Peyer's patch (tissue), 4 donors: ENCODE measurements around the gene DHX40. TPM values are rescaled to one million over a fixed set of nuclear protein-coding genes. Genes with fewer than 3 reads are reported as not detected.

ENCODE experiments used
- DNase-seq, 3 donors: peaks; one replicate each; pipeline ENCODE4 v3.0.0-alpha.2; 2017 to 2019
- H3K27ac ChIP-seq, 4 donors: fragments of 200-600 bp; sonication (generic); one replicate each; pipeline ENCODE4 v1.5.1; 2016 to 2019
- H3K27me3 ChIP-seq, 2 donors: fragments of 200-600 bp; sonication (generic); one replicate each; pipeline ENCODE4 v1.5.1; 2019
- H3K36me3 ChIP-seq, 3 donors: fragments of 200-600 bp; sonication (generic); one replicate each; pipeline ENCODE4 v1.5.1; 2016 to 2019
- H3K4me1 ChIP-seq, 4 donors: fragments of 200-600 bp; sonication (generic); one replicate each; pipeline ENCODE4 v1.5.1; 2016 to 2019
- H3K4me3 ChIP-seq, 4 donors: fragments of 200-600 bp; sonication (generic); 1 replicate in 3 of 4; 2 replicates in 1 of 4; pipeline ENCODE4 v1.5.1; 2016 to 2019; ENCODE audit warnings: mild to moderate bottlenecking in 1 of 4
- H3K9me3 ChIP-seq, 4 donors: fragments of 200-600 bp; sonication (generic); one replicate each; pipeline ENCODE4 v1.5.1; 2016 to 2019; ENCODE audit warnings: mild to moderate bottlenecking in 1 of 4
- POLR2A ChIP-seq, 2 donors: fragments of 450-650 bp; IDR thresholded peaks; one replicate each; pipeline ENCODE4 v1.5.1; 2017; ENCODE audit warnings: antibody characterized with exemption in 2 of 2, mild to moderate bottlenecking in 2 of 2, moderate library complexity in 2 of 2
- total RNA-seq, 4 donors: library from RNA; depleted of rRNA; stranded (reverse); fragments of >200 nt; gene quantifications; one replicate each; pipeline ENCODE4 v1.1.0, GENCODE V29; 2016
- TF ChIP-seq, protein P1 (sequence below), 6 experiments: fragments of 450-650 bp in 4 of 6; fragments of 200-600 bp in 2 of 6; sonication (generic) in 1 of 6; IDR thresholded peaks; one replicate each; pipeline ENCODE4 v1.5.1; 2017 to 2019; ENCODE audit warnings: antibody characterized with exemption in 6 of 6, mild to moderate bottlenecking in 3 of 6, moderate library complexity in 1 of 6

DHX40 gene
- total RNA-seq, 4 donors from 2014 or later = 13.3 to 28.1 (median 16.5) TPM

DNA sequence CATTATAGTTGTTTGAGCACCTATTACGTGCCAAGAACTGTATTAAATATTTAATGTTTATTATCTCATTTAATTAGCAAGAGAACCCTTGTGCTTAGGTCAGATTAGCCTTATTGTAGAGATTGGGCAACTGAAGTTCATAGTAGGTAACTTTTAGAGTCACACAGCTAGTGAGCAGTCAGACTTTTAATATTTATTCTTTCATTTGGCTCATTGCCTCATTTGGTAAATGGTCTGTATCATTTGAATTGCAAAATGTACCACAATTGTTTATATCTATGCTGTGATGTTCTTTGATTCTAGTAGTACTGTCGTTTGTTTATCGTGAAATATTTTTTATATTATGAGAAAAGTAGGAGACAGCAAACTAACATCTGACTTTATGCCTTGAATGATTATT is 61.9 kb downstream of the DHX40 start:
- no peaks in the 10 kb centered on the region for H3K36me3 ChIP-seq
- no peaks in the 10 kb centered on the region for H3K9me3 ChIP-seq
- TF ChIP-seq, protein P1, sequence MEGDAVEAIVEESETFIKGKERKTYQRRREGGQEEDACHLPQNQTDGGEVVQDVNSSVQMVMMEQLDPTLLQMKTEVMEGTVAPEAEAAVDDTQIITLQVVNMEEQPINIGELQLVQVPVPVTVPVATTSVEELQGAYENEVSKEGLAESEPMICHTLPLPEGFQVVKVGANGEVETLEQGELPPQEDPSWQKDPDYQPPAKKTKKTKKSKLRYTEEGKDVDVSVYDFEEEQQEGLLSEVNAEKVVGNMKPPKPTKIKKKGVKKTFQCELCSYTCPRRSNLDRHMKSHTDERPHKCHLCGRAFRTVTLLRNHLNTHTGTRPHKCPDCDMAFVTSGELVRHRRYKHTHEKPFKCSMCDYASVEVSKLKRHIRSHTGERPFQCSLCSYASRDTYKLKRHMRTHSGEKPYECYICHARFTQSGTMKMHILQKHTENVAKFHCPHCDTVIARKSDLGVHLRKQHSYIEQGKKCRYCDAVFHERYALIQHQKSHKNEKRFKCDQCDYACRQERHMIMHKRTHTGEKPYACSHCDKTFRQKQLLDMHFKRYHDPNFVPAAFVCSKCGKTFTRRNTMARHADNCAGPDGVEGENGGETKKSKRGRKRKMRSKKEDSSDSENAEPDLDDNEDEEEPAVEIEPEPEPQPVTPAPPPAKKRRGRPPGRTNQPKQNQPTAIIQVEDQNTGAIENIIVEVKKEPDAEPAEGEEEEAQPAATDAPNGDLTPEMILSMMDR (IDR thresholded peaks at IDR 0.05) = no peak
- TF ChIP-seq POLR2A (IDR thresholded peaks at IDR 0.05) = no peak
- H3K4me1 ChIP-seq = peaks cover 0 to 74% (median 18%) of the 10 kb centered on the region in 4 donors
- no peak for DNase-seq
- H3K4me3 ChIP-seq = no peak overlapping the region
- H3K27ac ChIP-seq = peak overlapping the region in 1 of 4 donors; percentile 9
- no peaks in the 10 kb centered on the region for H3K27me3 ChIP-seq

DNA sequence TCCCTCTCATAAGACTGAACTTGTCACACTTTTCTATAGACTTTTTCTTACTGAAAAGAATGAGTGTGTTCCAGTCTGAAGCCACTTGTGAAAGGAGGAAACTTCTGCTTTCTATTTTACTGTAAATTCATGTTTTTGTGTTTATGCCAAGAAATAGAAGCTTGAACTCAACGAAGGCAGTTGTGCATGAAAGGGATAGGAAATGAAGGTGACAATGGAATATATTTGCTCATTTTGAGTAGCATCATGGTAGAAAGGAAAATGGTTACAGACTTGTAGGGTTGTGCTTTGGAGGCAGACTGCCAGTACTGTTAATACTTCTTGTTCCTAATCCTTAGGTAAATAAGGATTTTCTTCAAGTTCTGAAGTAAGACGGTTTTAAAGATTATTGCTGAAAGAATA is 62.4 kb downstream of the DHX40 start:
- TF ChIP-seq, protein P1 (IDR thresholded peaks at IDR 0.05) = no peak
- no peak for TF ChIP-seq POLR2A (IDR thresholded peaks at IDR 0.05)
- DNase-seq = no peak
- H3K9me3 ChIP-seq = no peaks in the 10 kb centered on the region
- H3K4me1 ChIP-seq = peaks cover 0 to 73% (median 15%) of the 10 kb centered on the region in 4 donors
- no peak overlapping the region for H3K4me3 ChIP-seq
- H3K36me3 ChIP-seq = no peaks in the 10 kb centered on the region
- H3K27ac ChIP-seq = no peak overlapping the region
- no peaks in the 10 kb centered on the region for H3K27me3 ChIP-seq

DNA sequence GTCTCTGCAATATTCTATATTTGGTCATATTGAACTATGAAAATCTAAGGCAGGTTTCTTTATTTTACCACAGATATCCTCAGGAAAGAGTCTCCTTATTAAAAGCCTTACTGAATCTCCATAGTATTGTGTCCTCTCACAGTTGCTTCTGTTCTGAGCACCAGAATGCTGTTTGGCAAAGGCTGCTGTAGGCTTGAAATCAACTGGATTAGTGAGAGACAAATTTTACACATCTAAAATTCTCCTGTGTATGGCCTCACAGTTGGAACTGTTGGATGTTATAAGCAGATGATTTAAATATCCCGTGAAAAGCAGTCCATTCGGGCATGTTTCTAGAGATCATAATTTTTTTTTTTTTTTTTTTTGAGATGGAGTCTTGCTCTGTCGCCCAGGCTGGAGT is 63.8 kb downstream of the DHX40 start:
- no peaks in the 10 kb centered on the region for H3K36me3 ChIP-seq
- H3K27me3 ChIP-seq = no peaks in the 10 kb centered on the region
- H3K4me3 ChIP-seq = no peak overlapping the region
- H3K4me1 ChIP-seq = peaks cover 0 to 73% (median 12%) of the 10 kb centered on the region in 4 donors
- DNase-seq = no peak
- no peaks in the 10 kb centered on the region for H3K9me3 ChIP-seq
- no peak for TF ChIP-seq POLR2A (IDR thresholded peaks at IDR 0.05)
- TF ChIP-seq, protein P1 (IDR thresholded peaks at IDR 0.05) = no peak
- H3K27ac ChIP-seq = no peak overlapping the region

DNA sequence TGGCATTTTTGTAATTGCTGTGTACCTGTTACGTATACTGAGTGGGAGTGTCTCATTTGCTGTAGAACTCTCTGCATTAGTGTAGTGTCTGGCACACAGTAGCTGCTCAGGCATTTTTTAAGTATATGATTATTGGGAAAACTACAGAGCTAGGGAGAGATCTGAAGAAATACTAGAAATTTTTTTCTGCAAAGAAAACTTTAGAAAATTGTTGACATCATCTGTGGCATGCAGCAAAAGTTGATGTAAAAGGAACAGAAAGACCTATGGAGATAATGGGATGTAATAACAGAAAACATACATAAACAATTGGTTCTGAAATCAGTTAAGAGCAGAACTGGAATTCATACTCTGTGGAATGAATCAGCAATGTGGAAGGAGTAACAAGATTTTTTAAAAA is 65.9 kb downstream of the DHX40 start:
- Histone ChIP-seq H3K4me1 (peaks cover 0 to 79% (median 9%) of the 10 kb centered on the region in 4 donors), H3K36me3 (no peaks in the 10 kb centered on the region), H3K4me3 (no peak overlapping the region), H3K27me3 (no peaks in the 10 kb centered on the region), H3K9me3 (no peaks in the 10 kb centered on the region), H3K27ac (no peak overlapping the region)
- TF ChIP-seq POLR2A (IDR thresholded peaks at IDR 0.05) = no peak
- TF ChIP-seq, protein P1 (IDR thresholded peaks at IDR 0.05) = no peak
- DNase-seq = no peak

DNA sequence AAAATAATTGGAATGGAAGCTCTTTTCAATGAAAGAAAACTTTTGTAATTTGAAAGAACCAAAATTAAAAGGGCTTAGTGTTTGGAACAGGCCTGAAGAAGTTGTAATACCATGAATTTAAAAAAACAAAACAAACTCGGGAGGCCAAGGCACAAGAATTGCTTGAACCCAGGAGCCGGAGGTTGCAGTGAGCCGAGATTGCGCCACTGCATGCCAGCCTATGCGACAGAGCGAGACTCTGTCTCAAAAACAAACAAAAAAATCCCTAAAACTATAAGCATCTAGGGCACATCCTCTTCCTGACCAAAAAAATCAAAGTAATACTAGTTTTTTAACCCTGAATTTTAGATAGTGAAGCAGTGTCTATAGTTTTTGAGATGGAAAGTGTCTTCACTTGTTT is 67.0 kb downstream of the DHX40 start:
- H3K36me3 ChIP-seq = no peaks in the 10 kb centered on the region
- peaks cover 0 to 68% (median 6%) of the 10 kb centered on the region in 4 donors for H3K4me1 ChIP-seq
- DNase-seq = no peak

More for the DNA sequence above, 67.0 kb downstream of the DHX40 start:
- Histone ChIP-seq H3K9me3 (no peaks in the 10 kb centered on the region), H3K27ac (no peak overlapping the region), H3K27me3 (no peaks in the 10 kb centered on the region), H3K4me3 (no peak overlapping the region)
- TF ChIP-seq, protein P1 (IDR thresholded peaks at IDR 0.05) = no peak
- no peak for TF ChIP-seq POLR2A (IDR thresholded peaks at IDR 0.05)
